Heart right ventricle (tissue), 16 donors: Measurements from ENCODE around the gene DRAXIN. TPM values are rescaled to one million over a fixed set of nuclear protein-coding genes. Genes with fewer than 3 reads are reported as not detected.

Source experiments
- ATAC-seq, 8 donors: fragments of 200-7000 bp; cut with Tn5 transposase; one replicate each; pipeline ENCODE4 v1.9.1; 2020; ENCODE audit warnings: mild to moderate bottlenecking in 8 of 8, moderate library complexity in 8 of 8, moderate number of reproducible peaks in 1 of 8
- DNase-seq, 2 donors: peaks; one replicate each; pipeline ENCODE4 v3.0.0-alpha.2; 2020
- H3K27ac ChIP-seq, 10 donors: fragments of 200-600 bp; sonication (generic) in 2 of 10; one replicate each; pipeline versions ENCODE4 v1.5.0 to v1.8.0; 2020 to 2022; ENCODE audit warnings: mild to moderate bottlenecking in 3 of 10
- H3K27me3 ChIP-seq, 7 donors: fragments of 200-600 bp; one replicate each; pipeline ENCODE4 v1.8.0; 2021 to 2022; ENCODE audit warnings: mild to moderate bottlenecking in 2 of 7
- H3K36me3 ChIP-seq, 9 donors: fragments of 200-600 bp; sonication (generic) in 1 of 9; one replicate each; pipeline versions ENCODE4 v1.5.0 to v1.8.0; 2020 to 2022; ENCODE audit warnings: mild to moderate bottlenecking in 2 of 9
- H3K4me1 ChIP-seq, 9 donors: fragments of 200-600 bp; sonication (generic) in 1 of 9; one replicate each; pipeline versions ENCODE4 v1.5.0 to v1.8.0; 2020 to 2022; ENCODE audit warnings: mild to moderate bottlenecking in 4 of 9
- H3K4me3 ChIP-seq, 10 donors: fragments of 200-600 bp; sonication (generic) in 2 of 10; one replicate each; pipeline versions ENCODE4 v1.5.0 to v1.8.0; 2020 to 2022; ENCODE audit warnings: mild to moderate bottlenecking in 7 of 10, moderate library complexity in 2 of 10
- H3K9me3 ChIP-seq, 11 donors: fragments of 200-600 bp in 10 of 11; sonication (generic) in 2 of 11; one replicate each; pipeline versions ENCODE4 v1.5.0 to v1.8.0; 2013 to 2022; ENCODE audit warnings: mild to moderate bottlenecking in 2 of 11, control low read depth in 1 of 11, moderate library complexity in 1 of 11
- WGBS, 2 donors: extraction: QIAGEN DNeasy Blood & Tissue Kit; methylation state at CpG; one replicate each; pipeline ENCODE4 v1.1.7; 2013; ENCODE audit warnings: inconsistent platforms in 1 of 2; 5-methylcytosine and 5-hydroxymethylcytosine counted together
- intact Hi-C, 10 donors: fragments of 100-400 bp; cut with DNase I; formaldehyde crosslinking; loops; one replicate each; pipeline versions ENCODE4 v1.11.1 to v1.14.2; 2022
- polyA plus RNA-seq, 2 donors: library from polyadenylated mRNA; stranded (reverse); fragments of 200-250 nt; gene quantifications; one replicate each; pipeline ENCODE4 v1.2.3, GENCODE V29; 2013
- total RNA-seq, 10 donors: library from RNA; stranded (reverse); fragmentation: NEBNext Ultra II Directional in 3 of 10; extraction: Animal tissue kit (Norgen Biotek cat#: 25700) in 3 of 10; gene quantifications; one replicate each; pipeline versions ENCODE4 v1.2.1 to v1.2.4, GENCODE V29; 2021 to 2023
- TF ChIP-seq, protein P1 (sequence below), 9 donors: fragments of 200-600 bp; sonication (generic) in 2 of 9; IDR thresholded peaks; one replicate each; pipeline versions ENCODE4 v1.5.0 to v1.8.0; 2021 to 2022; ENCODE audit warnings: antibody characterized with exemption in 9 of 9, mild to moderate bottlenecking in 5 of 9, moderate library complexity in 1 of 9
- donor health status: Arrhythmogenic right ventricular cardiomyopathy.
- donor health status: ischemic (EF 13 %, LVEDD 7.1; RV severe dilation, severe dysfunction).
- donor health status: healthy with polysubstance abuse.
- donor health status: DM: no; HTN: yes; CAD: no.
- donor health status: DM: no; HTN: no; CAD: no.
- donor health status: ischemic (EF 25% LVEDD 6.9; RV normal size, moderate dysfunction).
- donor health status: ischemic (EF 25% LVEDD 5.7; RV mildly dilated, moderate dysfunction).
- donor health status: healthy.
- donor health status: DM: yes; HTN: yes; CAD: no.
- donor health status: Ischemic cardiomyopathy.
- donor health status: ischemic (EF 35%, LVEDD 5.7; RV mildly dilated, moderate dysfunction).
- donor health status: nonischemic (EF 11% LVEDD 7.7; RV severe dilation, severe dysfunction).
- donor health status: DM: yes; HTN: yes; CAD: no.
- donor health status: PGD.
- donor health status: ischemic (EF 29% LVEDD 5.4; RV normal size, mild dysfunction).
- donor health status: nonischemic (EF 23%, LVEDD 6.1; RV moderate dilation, normal function).

Gene DRAXIN
- total and polyA plus RNA-seq, 12 donors = 0.01 to 0.18 (median 0.08) TPM; not detected in 2

DNA sequence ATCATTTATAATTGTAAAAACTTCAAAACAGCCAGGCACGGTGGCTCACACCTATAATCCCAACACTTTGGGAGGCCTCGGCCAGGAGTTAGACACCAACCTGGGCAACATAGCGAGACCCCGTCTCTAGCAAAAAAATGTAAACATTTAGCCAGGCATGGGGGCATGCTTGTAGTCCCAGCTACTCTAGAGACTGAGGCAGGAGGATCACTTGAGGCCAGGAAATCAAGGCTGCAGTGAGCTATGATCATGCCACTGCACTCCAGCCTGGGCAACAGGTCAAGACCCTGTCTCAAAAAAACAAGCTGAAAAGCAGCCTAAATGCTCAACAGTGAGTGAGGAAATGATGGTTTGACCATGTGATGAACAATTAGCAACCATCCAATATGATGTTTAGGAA lies 77.8 kb downstream of the DRAXIN start:
- DNase-seq = no peak
- WGBS, 2 donors = 69 to 75% methylated on average over 4 of the region's 4 CpGs
- ATAC-seq = no peak
- no peaks in the 10 kb centered on the region for H3K36me3 ChIP-seq
- H3K9me3 ChIP-seq = no peaks in the 10 kb centered on the region
- peaks cover 0 to 16% (median 8%) of the 10 kb centered on the region in 9 donors for H3K4me1 ChIP-seq
- H3K4me3 ChIP-seq = no peak overlapping the region
- H3K27me3 ChIP-seq = no peaks in the 10 kb centered on the region
- H3K27ac ChIP-seq = peak overlapping the region in 1 of 10 donors; percentile 43
- TF ChIP-seq, protein P1, sequence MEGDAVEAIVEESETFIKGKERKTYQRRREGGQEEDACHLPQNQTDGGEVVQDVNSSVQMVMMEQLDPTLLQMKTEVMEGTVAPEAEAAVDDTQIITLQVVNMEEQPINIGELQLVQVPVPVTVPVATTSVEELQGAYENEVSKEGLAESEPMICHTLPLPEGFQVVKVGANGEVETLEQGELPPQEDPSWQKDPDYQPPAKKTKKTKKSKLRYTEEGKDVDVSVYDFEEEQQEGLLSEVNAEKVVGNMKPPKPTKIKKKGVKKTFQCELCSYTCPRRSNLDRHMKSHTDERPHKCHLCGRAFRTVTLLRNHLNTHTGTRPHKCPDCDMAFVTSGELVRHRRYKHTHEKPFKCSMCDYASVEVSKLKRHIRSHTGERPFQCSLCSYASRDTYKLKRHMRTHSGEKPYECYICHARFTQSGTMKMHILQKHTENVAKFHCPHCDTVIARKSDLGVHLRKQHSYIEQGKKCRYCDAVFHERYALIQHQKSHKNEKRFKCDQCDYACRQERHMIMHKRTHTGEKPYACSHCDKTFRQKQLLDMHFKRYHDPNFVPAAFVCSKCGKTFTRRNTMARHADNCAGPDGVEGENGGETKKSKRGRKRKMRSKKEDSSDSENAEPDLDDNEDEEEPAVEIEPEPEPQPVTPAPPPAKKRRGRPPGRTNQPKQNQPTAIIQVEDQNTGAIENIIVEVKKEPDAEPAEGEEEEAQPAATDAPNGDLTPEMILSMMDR (IDR thresholded peaks at IDR 0.05) = no peak
- intact Hi-C loops = no loop called here

DNA sequence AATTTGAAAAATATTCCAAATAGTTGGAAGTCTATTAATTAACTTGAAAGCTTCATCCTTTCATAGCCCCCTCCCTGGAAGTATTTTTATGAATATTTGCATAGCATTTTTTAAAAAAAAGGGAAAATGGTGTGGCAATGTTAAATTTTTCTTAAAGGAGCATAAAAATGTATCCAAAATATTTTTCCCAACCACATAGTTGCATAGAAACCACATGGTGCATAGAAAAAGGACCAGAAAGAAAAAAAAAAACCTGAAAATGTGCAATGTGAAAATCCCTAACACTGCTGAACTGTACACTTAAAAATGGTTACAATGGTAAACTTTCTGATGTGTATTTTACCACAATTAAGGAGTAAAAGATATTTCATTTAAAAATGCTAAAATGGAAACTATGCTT lies 78.5 kb downstream of the DRAXIN start:
- Histone ChIP-seq H3K4me1 (peaks cover 0 to 16% (median 8%) of the 10 kb centered on the region in 9 donors), H3K36me3 (no peaks in the 10 kb centered on the region), H3K9me3 (no peaks in the 10 kb centered on the region), H3K27me3 (no peaks in the 10 kb centered on the region), H3K4me3 (no peak overlapping the region), H3K27ac (no peak overlapping the region)
- TF ChIP-seq, protein P1 (IDR thresholded peaks at IDR 0.05) = no peak
- DNase-seq (no peak), ATAC-seq (no peak)
- intact Hi-C loops = no loop called here

DNA sequence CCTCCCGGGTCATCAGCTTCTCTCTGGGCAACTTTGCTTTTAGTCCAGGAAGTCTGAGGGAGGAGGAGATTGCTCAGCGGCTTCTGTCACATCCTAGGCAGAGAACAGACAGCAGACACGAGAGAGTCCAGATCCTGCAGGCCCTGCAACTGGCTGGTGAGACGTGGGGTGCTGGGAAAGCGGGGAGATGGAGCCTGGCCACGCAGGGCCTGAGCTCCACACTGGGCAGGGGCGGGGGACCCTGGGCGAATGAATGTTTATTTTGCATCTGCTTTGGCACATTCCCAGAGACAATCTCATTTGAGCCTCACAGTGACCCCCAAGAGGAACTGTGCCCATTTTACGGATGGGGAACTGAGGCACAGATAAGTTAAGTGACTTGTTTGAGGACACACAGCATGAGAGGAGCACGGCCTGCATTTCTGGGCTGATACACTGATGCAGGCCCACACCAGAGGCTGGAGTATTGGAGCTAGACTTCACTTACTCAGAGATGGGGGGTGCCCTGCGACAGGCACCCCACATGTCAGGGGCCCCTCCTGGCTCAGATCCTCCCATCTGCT lies 80.1 kb downstream of the DRAXIN start:
- ATAC-seq (no peak), DNase-seq (no peak)
- TF ChIP-seq, protein P1 (IDR thresholded peaks at IDR 0.05) = no peak
- Histone ChIP-seq H3K27me3 (no peaks in the 10 kb centered on the region), H3K36me3 (no peaks in the 10 kb centered on the region), H3K4me1 (peaks cover 0 to 16% (median 8%) of the 10 kb centered on the region in 9 donors), H3K4me3 (no peak overlapping the region), H3K9me3 (no peaks in the 10 kb centered on the region), H3K27ac (no peak overlapping the region)
- intact Hi-C loops = no loop called here
- 67 to 76% methylated on average over 11 of the region's 11 CpGs for WGBS, 2 donors

DNA sequence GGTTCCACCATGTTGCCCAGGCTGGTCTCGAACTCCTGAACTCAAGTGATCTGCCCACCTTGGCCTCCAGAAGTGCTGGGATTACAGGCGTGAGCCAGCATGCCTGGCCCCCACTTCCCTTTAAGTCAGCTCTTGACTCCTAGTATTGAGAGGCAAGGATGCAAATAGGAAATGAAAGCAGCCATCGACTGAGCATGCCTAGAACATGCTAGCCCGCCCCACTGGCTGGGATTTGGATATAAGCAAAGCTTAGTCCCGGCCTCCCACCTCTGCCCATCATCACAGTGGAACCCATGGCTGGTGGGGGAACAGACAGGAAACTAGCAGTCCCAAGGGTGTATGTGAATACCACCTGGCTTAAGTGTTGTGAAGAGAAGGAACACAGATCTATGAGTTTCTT lies 80.9 kb downstream of the DRAXIN start:
- Histone ChIP-seq H3K4me1 (peaks cover 0 to 16% (median 8%) of the 10 kb centered on the region in 9 donors), H3K27ac (no peak overlapping the region), H3K36me3 (no peaks in the 10 kb centered on the region), H3K4me3 (no peak overlapping the region), H3K27me3 (no peaks in the 10 kb centered on the region), H3K9me3 (no peaks in the 10 kb centered on the region)
- 53 to 55% methylated on average over 5 of the region's 5 CpGs for WGBS, 2 donors
- no peak for ATAC-seq
- TF ChIP-seq, protein P1 (IDR thresholded peaks at IDR 0.05) = no peak
- DNase-seq = no peak
- intact Hi-C loops = no loop called here
